Measurements from ENCODE around the gene EYA4.
A peak's percentile ranks its signal among the peaks of the same experiment; 100 is the strongest.
"Not testable (repeated sequence)": the region's sequence is repeated elsewhere in the genome, so short reads cannot be mapped to it uniquely, and the experiment has no call there.

Gene EYA4

DNA sequence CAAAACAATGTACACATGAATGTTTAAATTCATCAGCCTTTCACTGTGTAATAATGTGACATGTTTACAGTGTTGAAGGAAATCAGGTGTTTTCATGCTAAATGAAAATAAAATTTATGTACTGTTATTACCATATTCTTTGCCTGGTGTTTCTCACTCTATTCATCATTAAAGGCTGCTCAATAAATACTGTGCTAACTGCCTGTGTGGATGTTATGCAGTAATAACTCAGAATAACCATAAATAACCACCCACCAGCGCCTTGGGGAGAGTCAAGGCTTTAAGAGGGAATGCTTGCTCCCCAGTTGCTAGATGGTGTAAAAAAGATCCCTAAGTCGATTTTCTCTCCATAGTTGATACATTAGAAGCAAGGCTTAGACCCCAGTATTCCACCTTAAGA, 299.9 kb downstream of the EYA4 start:
- no peak for DNase-seq

GRCh38 chr6:133542056-133542821, 301.1 kb downstream of the EYA4 start:
- DNase-seq, result peak; percentile 54

GRCh38 chr6:133544419-133544818, 303.3 kb downstream of the EYA4 start:
- no peak for DNase-seq

GRCh38 chr6:133546098-133546497, 304.9 kb downstream of the EYA4 start:
- no peak for DNase-seq

DNA sequence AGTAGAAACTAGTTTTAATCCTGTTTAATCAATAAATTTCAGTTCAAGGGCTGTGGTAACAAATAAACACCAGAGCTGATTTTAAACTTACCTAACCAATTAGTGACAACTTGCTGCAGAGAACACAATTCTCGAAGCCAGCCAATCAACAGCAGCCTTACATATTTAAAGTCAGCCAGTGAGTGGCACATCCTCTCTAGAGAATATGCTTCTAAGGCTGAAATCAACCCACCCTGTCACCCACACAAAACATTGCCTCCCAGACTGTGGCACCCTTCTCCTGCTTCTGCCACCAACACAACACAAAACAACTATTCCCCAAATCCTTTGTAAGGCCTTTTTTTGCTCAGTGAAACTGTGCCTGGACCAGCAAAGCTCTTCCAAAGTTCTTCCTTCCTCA, 306.0 kb downstream of the EYA4 start:
- DNase-seq, result no peak

DNA sequence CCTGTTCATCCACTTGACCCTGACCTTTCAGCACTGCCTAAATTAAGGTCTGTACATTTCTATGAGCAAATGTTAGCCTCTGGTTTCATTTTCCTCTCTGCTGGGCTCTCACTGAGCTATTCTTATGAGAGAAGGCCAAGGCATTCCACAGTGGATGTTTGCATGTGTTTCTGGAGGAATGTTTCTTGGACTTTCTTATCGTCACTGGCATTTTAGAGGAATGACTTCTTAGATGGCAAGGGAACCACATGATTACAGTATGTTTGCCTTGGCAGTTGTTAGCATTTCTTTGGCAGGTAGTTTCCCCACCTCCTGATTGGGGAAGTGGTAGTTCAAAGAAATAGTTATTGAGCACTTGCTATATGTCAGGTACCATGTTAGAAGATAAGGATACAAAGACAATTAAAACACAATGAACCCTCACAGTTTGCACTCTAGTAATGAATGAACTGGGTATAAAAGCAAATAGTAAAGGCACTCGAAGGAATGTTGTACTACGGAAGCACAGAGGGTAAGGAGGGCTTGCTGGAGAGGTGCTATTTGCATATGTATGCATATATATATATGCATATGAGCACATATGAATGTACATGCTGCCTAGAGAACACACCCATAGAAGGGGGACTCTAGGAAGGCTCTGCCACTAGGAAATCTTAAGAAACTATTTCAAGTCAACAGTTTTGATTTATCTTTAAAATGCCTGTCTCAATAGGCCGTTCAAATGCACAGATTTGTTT, 307.4 kb downstream of the EYA4 start:
- no peak for DNase-seq

DNA sequence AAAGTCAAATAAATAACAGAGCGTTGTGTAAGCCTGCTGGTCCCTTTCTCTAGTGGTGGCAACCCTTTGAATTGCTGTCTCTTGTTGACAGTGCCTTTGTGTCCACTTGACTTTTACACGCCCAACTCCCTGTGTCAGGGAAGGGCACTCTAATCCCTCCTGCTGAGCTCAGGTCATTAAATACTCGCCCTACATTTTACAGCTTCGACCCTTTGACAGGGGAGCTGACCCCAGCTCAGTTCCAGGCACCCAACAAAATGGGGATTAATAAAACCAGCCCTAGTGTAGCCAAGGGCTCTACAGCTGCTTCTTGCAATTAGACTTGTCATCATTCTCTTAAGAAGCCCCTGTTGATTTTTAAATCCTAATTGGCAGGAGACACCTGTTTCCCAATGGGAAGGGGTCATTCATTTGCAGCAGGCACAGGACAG, 308.2 kb downstream of the EYA4 start:
- no peak for DNase-seq

GRCh38 chr6:133550026-133550425, 308.9 kb downstream of the EYA4 start:
- DNase-seq, result no peak

DNA sequence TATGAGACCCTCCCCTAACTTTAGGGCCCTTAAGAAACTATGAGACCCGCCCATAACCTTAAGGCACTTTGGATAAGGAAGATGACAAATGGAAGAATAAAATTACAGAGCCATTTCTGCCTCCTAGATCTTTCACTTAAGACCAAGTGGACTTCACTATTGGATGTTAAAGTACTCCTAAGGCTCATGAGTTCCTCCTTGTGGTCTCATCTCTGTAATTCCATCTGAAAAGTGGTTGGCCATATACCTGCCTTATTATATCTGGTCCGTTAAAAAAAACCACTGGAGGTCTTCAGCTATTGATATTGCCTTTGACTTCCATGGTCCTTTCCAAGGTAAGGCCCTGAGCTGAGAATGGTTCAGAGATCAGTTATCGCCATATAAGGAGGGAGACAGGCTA, 310.3 kb downstream of the EYA4 start:
- no peak for DNase-seq

DNA sequence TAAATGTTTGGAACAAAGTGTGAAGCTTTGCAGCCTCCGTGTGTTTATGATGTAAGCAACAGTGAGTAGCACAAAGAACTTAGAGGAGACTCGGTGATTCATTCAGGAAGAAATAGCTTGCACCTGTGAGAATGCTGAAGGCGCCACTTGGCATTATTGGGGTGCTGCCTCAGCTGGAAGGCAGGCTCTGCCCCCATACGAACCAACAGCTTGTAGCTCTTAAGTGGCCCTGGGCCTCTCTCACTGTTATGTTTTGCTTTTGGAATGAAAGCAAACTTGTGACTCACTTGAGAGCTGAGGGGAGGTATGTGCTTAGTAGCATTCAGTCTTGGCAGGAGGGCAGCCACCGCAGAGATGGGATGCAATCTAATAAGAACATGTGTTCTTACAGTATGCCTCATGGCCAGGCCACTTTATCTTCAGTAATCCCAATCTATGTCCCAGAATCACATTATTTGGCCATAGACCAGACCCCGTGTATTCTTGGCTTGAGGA, 310.7 kb downstream of the EYA4 start:
- DNase-seq, result peak; percentile 63

DNA sequence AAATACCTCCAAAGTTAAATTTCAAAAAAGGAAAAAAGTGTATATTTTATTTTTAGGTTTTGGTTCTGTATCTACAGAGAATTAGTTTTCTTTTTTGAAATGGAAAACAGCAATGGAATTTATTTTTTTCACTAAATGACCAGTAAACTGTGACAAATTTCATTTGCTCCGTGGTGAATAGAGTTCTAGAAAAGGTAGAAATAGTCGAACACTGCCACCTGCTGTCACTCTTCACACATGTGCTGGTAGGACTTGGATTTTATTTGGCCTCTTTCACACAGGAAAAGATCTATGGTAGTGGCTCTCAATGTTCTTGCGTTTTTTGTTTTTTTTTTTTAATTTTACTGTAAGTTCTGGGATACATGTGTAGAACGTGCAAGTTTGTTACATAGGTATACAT, 312.5 kb downstream of the EYA4 start:
- DNase-seq, result no peak

GRCh38 chr6:133554121-133554520, 313.0 kb downstream of the EYA4 start:
- DNase-seq, result not testable (repeated sequence)

GRCh38 chr6:133555685-133556084, 314.5 kb downstream of the EYA4 start:
- DNase-seq, result no peak

GRCh38 chr6:133559926-133560325, 318.8 kb downstream of the EYA4 start:
- no peak for DNase-seq

DNA sequence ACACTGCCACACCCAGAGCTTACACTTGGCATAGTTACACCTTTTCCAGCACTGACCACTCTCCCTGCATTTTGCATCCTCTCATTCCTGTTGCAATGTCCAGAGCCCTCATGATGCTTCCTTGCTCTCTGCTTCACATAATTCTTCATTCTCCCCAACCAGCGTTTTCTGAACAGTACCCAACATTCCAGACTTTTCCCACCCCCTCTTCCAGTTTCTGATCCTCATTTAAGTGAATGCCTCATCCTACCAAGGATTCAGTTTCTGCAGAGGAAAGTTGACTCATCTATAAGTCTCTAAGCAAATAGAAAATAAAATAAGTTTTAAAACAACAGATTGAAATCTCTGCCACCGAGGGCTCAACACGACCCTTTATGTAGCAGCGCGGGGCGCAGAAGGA, 326.5 kb downstream of the EYA4 start:
- DNase-seq, result no peak

- peak; percentile 84 for DNase-seq
Measured at GRCh38 chr6:133568970-133569889, 328.1 kb downstream of the EYA4 start.

GRCh38 chr6:133571681-133572080, 330.5 kb downstream of the EYA4 start:
- DNase-seq, result no peak

- no peak for DNase-seq
Measured at GRCh38 chr6:133577851-133578250, 336.7 kb downstream of the EYA4 start.
